Endothelial cell (in vitro differentiated cells): ENCODE data around the gene ARTN. TPM values are rescaled to one million over a fixed set of nuclear protein-coding genes. Genes with fewer than 3 reads are reported as not detected.

Source experiments
- DNase-seq: peaks from one replicate; pipeline ENCODE4 v3.0.0; 2021; ENCODE audit warnings: low spot score
- H3K27ac Mint-ChIP-seq: one replicate; pipeline ENCODE4 v1.8.0; 2021; ENCODE audit warnings: mixed read lengths, inconsistent platforms; ENCODE audit not compliant: unreplicated experiment
- H3K27me3 Mint-ChIP-seq: one replicate; pipeline ENCODE4 v1.8.0; 2021; ENCODE audit warnings: mild to moderate bottlenecking, moderate library complexity, mixed read lengths, inconsistent platforms; ENCODE audit not compliant: unreplicated experiment
- H3K36me3 Mint-ChIP-seq: one replicate; pipeline ENCODE4 v1.8.0; 2021; ENCODE audit warnings: mild to moderate bottlenecking, low read depth, mixed read lengths, inconsistent platforms; ENCODE audit not compliant: unreplicated experiment
- H3K4me1 Mint-ChIP-seq: one replicate; pipeline ENCODE4 v1.8.0; 2021; ENCODE audit warnings: mild to moderate bottlenecking, mixed read lengths, inconsistent platforms; ENCODE audit not compliant: unreplicated experiment
- H3K4me3 Mint-ChIP-seq: one replicate; pipeline ENCODE4 v1.8.0; 2021; ENCODE audit warnings: mild to moderate bottlenecking, mixed read lengths, inconsistent platforms; ENCODE audit not compliant: unreplicated experiment
- H3K9me3 Mint-ChIP-seq: one replicate; pipeline ENCODE4 v1.8.0; 2021; ENCODE audit warnings: mixed read lengths, inconsistent platforms; ENCODE audit not compliant: unreplicated experiment
- total RNA-seq: library from RNA; stranded (reverse); fragmentation: NEBNext Ultra II Directional; extraction: Animal tissue kit (Norgen Biotek cat#: 25700); gene quantifications from one replicate; pipeline ENCODE4 v1.2.1, GENCODE V29; 2021; ENCODE audit not compliant: unreplicated experiment
- TF ChIP-seq, protein P1 (sequence below): fragments of 200-600 bp; sonication (generic); IDR thresholded peaks from one replicate; pipeline ENCODE4 v1.5.0; 2021; ENCODE audit warnings: antibody characterized with exemption; ENCODE audit not compliant: unreplicated experiment

Gene ARTN
- total RNA-seq, 1 donor from 2014 or later, result 0.67 TPM

- Mint-ChIP-seq H3K27me3 (peaks cover 5% of the 10 kb centered on the region), H3K27ac (no peak overlapping the region), H3K36me3 (peaks cover 5% of the 10 kb centered on the region), H3K4me1 (peaks cover 7% of the 10 kb centered on the region), H3K4me3 (no peak overlapping the region), H3K9me3 (no peaks in the 10 kb centered on the region)
- DNase-seq, result no peak
- TF ChIP-seq, protein P1, sequence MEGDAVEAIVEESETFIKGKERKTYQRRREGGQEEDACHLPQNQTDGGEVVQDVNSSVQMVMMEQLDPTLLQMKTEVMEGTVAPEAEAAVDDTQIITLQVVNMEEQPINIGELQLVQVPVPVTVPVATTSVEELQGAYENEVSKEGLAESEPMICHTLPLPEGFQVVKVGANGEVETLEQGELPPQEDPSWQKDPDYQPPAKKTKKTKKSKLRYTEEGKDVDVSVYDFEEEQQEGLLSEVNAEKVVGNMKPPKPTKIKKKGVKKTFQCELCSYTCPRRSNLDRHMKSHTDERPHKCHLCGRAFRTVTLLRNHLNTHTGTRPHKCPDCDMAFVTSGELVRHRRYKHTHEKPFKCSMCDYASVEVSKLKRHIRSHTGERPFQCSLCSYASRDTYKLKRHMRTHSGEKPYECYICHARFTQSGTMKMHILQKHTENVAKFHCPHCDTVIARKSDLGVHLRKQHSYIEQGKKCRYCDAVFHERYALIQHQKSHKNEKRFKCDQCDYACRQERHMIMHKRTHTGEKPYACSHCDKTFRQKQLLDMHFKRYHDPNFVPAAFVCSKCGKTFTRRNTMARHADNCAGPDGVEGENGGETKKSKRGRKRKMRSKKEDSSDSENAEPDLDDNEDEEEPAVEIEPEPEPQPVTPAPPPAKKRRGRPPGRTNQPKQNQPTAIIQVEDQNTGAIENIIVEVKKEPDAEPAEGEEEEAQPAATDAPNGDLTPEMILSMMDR, result no peak
Measured at GRCh38 chr1:43951021-43951985, 17.7 kb downstream of the ARTN start.

DNA sequence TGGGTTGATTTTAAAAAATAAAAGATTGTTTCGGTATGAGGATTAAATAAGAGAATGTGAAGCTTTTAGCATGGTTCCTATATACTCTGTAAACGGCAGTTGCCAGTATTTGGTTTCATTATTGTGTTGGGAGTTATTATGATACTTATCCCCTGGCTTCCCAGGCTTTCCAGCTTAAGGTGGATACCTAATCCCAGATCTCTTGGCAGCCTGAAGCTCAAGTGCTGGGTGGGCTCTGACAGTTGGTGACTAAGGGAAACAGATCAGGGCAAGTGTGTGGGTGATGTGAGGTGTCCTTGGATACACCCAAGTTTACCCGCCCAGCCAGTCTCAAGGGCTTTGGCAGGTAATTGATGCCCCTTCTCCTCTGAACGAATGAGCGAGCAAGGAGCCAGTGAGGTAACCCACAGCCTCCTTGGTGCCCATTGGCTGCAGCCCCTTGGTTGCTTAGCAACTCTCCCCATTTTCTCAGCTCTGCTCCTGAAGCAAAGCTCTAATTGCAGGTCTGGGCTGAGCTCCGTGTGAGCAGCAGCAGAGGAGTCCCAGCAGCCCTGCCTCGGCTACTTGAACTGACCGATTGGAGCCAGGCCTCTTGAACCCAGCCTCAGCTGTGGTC is 19.2 kb downstream of the ARTN start:
- Mint-ChIP-seq H3K27ac (no peak overlapping the region), H3K27me3 (peaks cover 3% of the 10 kb centered on the region), H3K9me3 (no peaks in the 10 kb centered on the region), H3K4me3 (no peak overlapping the region), H3K36me3 (peaks cover 12% of the 10 kb centered on the region), H3K4me1 (peaks cover 3% of the 10 kb centered on the region)
- TF ChIP-seq, protein P1, result no peak
- DNase-seq, result no peak

GRCh38 chr1:43953361-43953760 is 19.8 kb downstream of the ARTN start:
- Mint-ChIP-seq H3K9me3 (no peaks in the 10 kb centered on the region), H3K27me3 (peaks cover 2% of the 10 kb centered on the region), H3K36me3 (peaks cover 17% of the 10 kb centered on the region), H3K4me3 (no peak overlapping the region), H3K4me1 (peaks cover 3% of the 10 kb centered on the region), H3K27ac (no peak overlapping the region)
- TF ChIP-seq, protein P1, result no peak
- no peak for DNase-seq

DNA sequence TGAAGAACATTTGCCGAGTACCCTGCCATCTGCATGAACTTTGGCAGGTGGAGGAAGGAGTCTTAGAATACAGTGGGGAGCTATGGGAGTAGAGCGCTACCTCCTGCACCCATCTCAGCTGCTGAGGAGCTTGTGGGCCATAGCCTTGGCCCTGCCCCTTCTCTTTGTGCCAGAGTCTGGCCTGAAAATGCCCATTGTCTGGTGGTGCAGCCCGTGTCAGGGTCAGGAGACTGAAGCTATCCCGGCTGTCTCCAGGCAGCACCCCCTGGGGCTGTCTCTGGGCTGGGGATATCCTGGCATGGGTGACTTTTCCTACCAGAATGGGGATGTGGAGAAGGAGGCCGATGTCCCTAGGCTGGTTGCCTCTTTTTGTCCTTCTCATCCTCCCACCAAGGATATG is 20.4 kb downstream of the ARTN start:
- peaks cover 22% of the 10 kb centered on the region for H3K36me3 Mint-ChIP-seq
- H3K27ac Mint-ChIP-seq, result no peak overlapping the region
- H3K4me1 Mint-ChIP-seq, result peaks cover 3% of the 10 kb centered on the region
- H3K9me3 Mint-ChIP-seq, result no peaks in the 10 kb centered on the region
- no peak overlapping the region for H3K4me3 Mint-ChIP-seq
- TF ChIP-seq, protein P1, result no peak
- DNase-seq, result no peak
- peaks cover 2% of the 10 kb centered on the region for H3K27me3 Mint-ChIP-seq

GRCh38 chr1:43956234-43956633 is 22.6 kb downstream of the ARTN start:
- Mint-ChIP-seq H3K27ac (no peak overlapping the region), H3K4me1 (peaks cover 3% of the 10 kb centered on the region), H3K9me3 (no peaks in the 10 kb centered on the region), H3K36me3 (peaks cover 26% of the 10 kb centered on the region), H3K27me3 (peaks cover 2% of the 10 kb centered on the region), H3K4me3 (no peak overlapping the region)
- TF ChIP-seq, protein P1, result no peak
- no peak for DNase-seq
